ENCODE results near the gene GPLD1. TPM values are rescaled to one million over a fixed set of nuclear protein-coding genes. Genes with fewer than 3 reads are reported as not detected.
"Not testable (repeated sequence)": the region's sequence is repeated elsewhere in the genome, so short reads cannot be mapped to it uniquely, and the experiment has no call there.

The GPLD1 gene
- total RNA-seq, 3 donors from 2014 or later: 0.38 to 0.87 (median 0.45) TPM

DNA sequence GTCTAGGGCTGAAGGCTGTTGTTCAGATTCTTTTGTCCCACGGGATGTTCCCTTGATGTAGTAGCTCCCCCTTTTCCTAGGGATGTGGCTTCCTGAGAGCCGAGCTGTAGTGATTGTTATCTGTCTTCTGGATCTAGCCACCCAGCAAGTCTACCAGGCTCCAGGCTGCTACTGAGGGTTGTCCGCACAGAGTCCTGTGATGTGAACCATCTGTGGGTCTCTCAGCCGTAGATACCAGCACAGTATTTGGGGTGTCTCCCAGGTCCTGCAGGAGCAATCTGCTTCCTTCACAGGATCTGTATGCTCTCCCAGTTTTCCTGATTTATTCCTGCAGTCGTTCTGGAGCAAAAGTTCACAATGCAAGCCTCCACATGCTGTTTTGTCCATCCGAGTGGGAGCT lies 22.6 kb upstream of the GPLD1 start:
- not testable (repeated sequence) for H3K4me3 Mint-ChIP-seq; H3K27me3 Mint-ChIP-seq (ENCODE audit: low read depth); ATAC-seq; H3K4me1 Mint-ChIP-seq (ENCODE audit: low read depth); H3K9me3 Mint-ChIP-seq; DNase-seq
- H3K36me3 Mint-ChIP-seq (ENCODE audit: insufficient read depth): peaks cover 49% of the 10 kb centered on the region

DNA sequence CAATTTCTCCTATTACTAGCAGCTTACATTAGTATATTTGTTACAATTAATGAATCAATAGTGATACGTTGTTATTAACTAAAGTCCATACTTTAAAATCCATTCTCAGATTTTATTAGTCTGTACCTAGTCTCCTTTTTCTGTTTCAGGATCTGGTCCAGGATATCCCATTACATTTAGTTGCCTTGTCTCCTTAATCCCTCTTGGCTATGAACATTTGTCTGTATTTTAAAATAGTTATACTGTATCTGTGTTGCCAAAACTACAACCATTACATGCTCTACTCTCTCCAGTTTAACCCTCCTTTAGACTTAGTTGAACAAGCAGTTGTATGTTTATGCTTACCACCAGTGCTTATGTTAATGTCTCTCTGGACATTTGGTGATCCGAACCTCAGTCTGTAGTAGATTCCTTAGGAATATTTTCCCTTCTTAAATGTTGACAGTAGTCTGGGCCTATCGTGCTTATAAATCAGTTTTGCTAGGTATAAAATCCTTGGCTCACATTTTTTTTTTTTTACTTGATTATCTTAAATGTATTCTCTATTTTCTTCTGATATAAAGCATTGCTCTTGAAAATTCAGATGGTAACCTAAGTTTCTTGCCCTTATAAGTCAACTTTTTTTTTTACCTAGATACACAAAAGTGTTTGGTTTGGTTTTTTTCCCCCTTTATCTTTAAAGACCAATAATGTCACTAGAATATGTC lies 17.6 kb upstream of the GPLD1 start:
- H3K9me3 Mint-ChIP-seq: no peaks in the 10 kb centered on the region
- no peak for ATAC-seq
- H3K27me3 Mint-ChIP-seq (ENCODE audit: low read depth): no peaks in the 10 kb centered on the region
- H3K36me3 Mint-ChIP-seq (ENCODE audit: insufficient read depth): peaks cover 57% of the 10 kb centered on the region
- H3K4me1 Mint-ChIP-seq (ENCODE audit: low read depth): no peaks in the 10 kb centered on the region
- no peak overlapping the region for H3K4me3 Mint-ChIP-seq
- no peak for DNase-seq

- Mint-ChIP-seq H3K4me3 (no peak overlapping the region), H3K27me3 (ENCODE audit: low read depth) (no peaks in the 10 kb centered on the region), H3K4me1 (ENCODE audit: low read depth) (no peaks in the 10 kb centered on the region), H3K9me3 (no peaks in the 10 kb centered on the region), H3K36me3 (ENCODE audit: insufficient read depth) (peaks cover 46% of the 10 kb centered on the region)
- DNase-seq (no peak), ATAC-seq (no peak)
Measured at GRCh38 chr6:24504649-24505586, 15.5 kb upstream of the GPLD1 start.

DNA sequence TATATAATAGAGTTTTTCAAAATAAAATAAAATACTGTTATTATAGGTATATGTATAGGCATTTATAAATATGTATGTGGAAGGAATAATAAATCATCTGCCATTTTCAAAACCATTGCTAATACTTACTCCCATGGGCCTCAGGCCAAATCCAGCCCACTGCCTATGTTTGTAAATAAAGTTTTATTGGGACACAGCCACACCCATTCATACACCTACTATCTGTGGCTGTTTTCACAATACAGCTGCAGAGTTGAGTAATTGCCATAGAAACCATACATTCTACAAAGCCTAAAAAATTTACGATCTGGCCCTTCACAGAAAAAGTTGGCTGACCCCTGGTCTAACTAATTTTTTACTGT lies 14.9 kb upstream of the GPLD1 start:
- no peaks in the 10 kb centered on the region for H3K27me3 Mint-ChIP-seq (ENCODE audit: low read depth)
- DNase-seq (no peak), ATAC-seq (no peak)
- H3K36me3 Mint-ChIP-seq (ENCODE audit: insufficient read depth): peaks cover 40% of the 10 kb centered on the region
- H3K4me1 Mint-ChIP-seq (ENCODE audit: low read depth): no peaks in the 10 kb centered on the region
- H3K4me3 Mint-ChIP-seq: no peak overlapping the region
- H3K9me3 Mint-ChIP-seq: no peaks in the 10 kb centered on the region

DNA sequence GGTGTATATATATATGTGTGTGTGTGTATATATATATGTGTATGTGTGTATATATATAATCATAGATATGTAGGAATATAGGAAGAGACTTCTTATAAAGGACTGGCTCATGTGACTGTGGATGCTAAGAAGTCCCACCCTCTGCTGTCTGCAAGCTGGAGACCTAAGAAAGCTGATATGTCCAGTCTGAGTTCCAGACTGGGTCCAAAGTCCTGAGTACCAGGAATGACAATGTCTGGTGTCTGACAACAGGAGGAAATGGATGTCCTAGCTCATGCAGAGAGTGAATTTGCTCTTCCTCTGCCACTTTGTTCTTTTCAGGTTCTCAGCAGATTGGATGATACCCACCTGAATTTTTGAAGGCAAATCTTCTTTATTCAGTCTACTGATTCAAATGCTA lies 12.5 kb upstream of the GPLD1 start:
- peaks cover 3% of the 10 kb centered on the region for H3K9me3 Mint-ChIP-seq
- ATAC-seq: no peak
- H3K36me3 Mint-ChIP-seq (ENCODE audit: insufficient read depth): peaks cover 26% of the 10 kb centered on the region
- DNase-seq: no peak
- H3K4me1 Mint-ChIP-seq (ENCODE audit: low read depth): peaks cover 1% of the 10 kb centered on the region
- no peaks in the 10 kb centered on the region for H3K27me3 Mint-ChIP-seq (ENCODE audit: low read depth)
- H3K4me3 Mint-ChIP-seq: no peak overlapping the region

DNA sequence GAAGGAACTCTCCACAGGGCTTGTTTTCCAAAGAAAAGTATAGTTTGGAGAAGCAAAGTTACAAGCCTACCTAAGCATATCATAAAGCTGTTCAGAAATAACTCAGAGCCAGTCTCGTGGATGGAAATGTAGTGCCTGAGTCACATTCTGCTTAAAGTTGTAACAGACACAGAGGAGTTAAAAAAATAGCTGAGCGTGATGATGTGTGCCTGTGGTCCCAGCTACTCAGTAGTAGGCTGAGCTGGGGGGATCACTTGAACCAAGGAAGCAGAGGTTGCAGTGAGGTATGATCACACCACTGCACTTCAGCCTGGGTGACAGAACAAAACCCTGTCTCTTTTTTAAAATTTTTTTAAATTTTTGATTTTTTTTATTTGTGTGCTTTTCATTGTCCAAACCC lies 12.0 kb upstream of the GPLD1 start:
- peaks cover 7% of the 10 kb centered on the region for H3K9me3 Mint-ChIP-seq
- no peaks in the 10 kb centered on the region for H3K27me3 Mint-ChIP-seq (ENCODE audit: low read depth)
- DNase-seq: no peak
- H3K4me1 Mint-ChIP-seq (ENCODE audit: low read depth): peaks cover 1% of the 10 kb centered on the region
- no peak for ATAC-seq
- H3K36me3 Mint-ChIP-seq (ENCODE audit: insufficient read depth): peaks cover 30% of the 10 kb centered on the region
- H3K4me3 Mint-ChIP-seq: no peak overlapping the region

DNA sequence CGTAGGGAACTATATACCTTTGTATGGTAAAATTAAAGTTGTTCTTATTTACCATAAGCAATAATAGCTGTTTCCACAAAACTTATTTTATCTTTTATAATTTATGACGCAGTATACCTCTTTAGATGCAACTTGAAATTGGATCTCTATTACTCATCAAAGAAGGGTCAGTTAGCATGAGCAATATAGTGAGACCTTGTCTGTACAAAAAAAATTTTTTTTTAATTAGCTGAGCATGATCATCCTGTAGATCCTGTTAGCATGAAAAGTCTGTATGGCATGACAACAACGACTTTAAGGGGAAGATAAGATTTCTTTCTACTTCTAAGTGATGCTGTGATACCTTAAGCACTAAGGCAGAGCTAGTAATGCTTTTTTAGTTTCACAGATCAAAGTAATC lies 11.3 kb upstream of the GPLD1 start:
- H3K4me3 Mint-ChIP-seq: no peak overlapping the region
- no peaks in the 10 kb centered on the region for H3K27me3 Mint-ChIP-seq (ENCODE audit: low read depth)
- peaks cover 7% of the 10 kb centered on the region for H3K9me3 Mint-ChIP-seq
- H3K4me1 Mint-ChIP-seq (ENCODE audit: low read depth): peaks cover 2% of the 10 kb centered on the region
- ATAC-seq (no peak), DNase-seq (no peak)
- peaks cover 34% of the 10 kb centered on the region for H3K36me3 Mint-ChIP-seq (ENCODE audit: insufficient read depth)

DNA sequence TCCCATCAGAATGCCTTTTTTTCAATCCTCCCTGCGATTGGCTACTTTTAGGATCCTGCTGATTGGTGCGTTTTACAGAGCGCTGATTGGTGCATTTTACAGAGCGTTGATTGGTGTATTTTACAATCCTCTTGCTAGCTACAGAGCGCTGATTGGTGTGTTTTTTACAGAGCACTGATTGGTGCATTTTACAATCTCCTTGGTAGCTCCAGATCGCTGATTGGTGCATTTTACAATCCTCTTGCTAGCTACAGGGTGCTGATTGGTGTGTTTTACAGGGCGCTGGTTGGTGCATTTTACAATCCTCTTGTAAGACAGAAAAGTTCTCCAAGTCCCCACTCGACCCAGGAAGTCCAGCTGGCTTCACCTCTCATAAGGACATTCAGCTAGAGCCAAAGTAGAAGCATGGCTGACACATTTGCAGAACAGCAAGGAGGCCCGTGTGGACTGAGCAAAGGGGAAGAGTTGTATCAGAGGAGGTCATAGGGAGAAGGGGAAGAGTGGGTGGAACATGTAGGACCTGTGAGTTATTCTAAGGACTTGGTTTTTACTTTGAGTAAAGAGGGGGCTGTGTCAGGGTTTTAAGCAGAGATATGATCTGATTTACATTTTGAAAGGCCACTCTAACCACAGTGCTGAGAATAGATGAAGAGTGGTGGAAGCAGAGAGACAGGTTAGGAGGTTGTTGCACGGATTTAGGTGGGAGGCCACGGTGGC lies 8.0 kb upstream of the GPLD1 start:
- peaks cover 15% of the 10 kb centered on the region for H3K4me1 Mint-ChIP-seq (ENCODE audit: low read depth)
- peaks cover 16% of the 10 kb centered on the region for H3K36me3 Mint-ChIP-seq (ENCODE audit: insufficient read depth)
- H3K9me3 Mint-ChIP-seq: peaks cover 7% of the 10 kb centered on the region
- H3K27me3 Mint-ChIP-seq (ENCODE audit: low read depth): no peaks in the 10 kb centered on the region
- no peak for ATAC-seq
- no peak for DNase-seq
- H3K4me3 Mint-ChIP-seq: no peak overlapping the region

- Mint-ChIP-seq H3K4me1 (ENCODE audit: low read depth) (peaks cover 15% of the 10 kb centered on the region), H3K36me3 (ENCODE audit: insufficient read depth) (peaks cover 14% of the 10 kb centered on the region), H3K9me3 (peaks cover 7% of the 10 kb centered on the region), H3K27me3 (ENCODE audit: low read depth) (no peaks in the 10 kb centered on the region), H3K4me3 (peak within 1 kb of the TSS; percentile 82)
- peak; percentile 77 for DNase-seq
- ATAC-seq: peak; percentile 84 to 88
Measured at GRCh38 chr6:24494821-24495795, 5.7 kb upstream of the GPLD1 start, which contains the start of gene ALDH5A1. Gene ALDH5A1, plus strand, starts transcription at chr6:24494969. Its CDS starts 28 bp downstream, at chr6:24494997.

DNA sequence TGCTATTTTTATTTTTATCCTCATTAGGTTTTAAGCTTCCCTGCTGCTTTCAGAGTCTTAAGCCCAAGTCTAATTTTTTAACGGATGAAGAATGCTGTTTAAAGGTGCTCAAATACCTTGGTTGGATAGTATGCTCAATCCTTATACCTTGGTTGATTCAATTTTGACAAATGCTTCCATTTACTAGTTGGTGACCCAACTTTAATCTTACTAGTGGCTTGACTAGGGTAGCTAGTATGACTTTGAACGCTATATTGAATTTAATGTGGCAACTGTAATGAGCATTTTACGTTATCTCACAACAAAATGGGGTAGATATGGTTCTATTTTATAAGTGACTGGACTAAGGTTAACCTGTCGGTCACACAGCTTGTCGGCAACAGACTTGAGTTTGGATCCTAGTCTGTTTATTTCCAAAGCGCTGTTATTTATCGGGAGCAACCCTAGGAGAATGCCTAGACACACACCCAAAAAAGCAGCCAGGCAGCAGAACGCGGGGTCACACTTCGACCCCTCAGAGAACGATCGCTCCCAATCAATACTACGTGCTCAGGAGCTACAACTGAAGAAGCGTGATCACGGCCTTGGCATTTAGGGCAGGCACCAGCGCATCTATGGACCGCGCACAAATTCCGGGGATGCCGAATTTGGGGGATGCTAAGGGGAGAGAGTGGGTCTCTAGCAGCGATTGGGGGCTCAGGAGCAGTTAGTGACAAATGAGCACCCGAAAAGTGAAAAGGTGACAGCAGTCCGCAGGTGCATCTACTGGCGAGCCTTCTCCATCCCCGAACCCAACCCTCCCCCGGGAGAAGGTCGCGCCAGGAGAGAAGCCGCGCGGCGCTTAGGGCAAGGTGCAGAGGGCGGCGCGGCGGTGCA lies 4.8 kb upstream of the GPLD1 start:
- Mint-ChIP-seq H3K9me3 (peaks cover 7% of the 10 kb centered on the region), H3K4me3 (peak overlapping the region; percentile 82), H3K27me3 (ENCODE audit: low read depth) (no peaks in the 10 kb centered on the region), H3K4me1 (ENCODE audit: low read depth) (peaks cover 15% of the 10 kb centered on the region), H3K36me3 (ENCODE audit: insufficient read depth) (peaks cover 14% of the 10 kb centered on the region)
- DNase-seq: no peak
- peak; percentile 3 to 12 for ATAC-seq

DNA sequence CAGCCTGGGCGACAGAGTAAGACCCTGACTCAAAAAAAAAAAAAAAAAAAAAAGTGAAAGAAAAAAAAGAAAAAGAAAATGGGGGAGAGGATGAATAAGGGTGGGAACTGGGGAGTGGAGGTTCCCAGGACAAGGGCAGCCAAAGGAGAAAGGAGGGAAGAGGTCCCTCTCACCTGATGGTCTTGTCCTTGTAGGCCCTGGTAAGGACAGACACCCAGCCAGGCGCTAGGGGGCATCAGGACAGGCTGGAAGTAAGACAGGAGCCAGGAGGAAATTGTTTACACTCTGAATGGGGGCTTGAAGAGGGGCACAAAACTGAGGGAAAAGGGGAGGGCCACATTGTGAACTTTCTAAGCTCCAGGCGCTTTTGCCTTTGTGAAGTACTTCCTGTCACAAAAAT lies 3.1 kb upstream of the GPLD1 start:
- ATAC-seq: no peak
- H3K4me3 Mint-ChIP-seq: no peak overlapping the region
- peaks cover 15% of the 10 kb centered on the region for H3K4me1 Mint-ChIP-seq (ENCODE audit: low read depth)
- DNase-seq: no peak
- H3K27me3 Mint-ChIP-seq (ENCODE audit: low read depth): no peaks in the 10 kb centered on the region
- peaks cover 7% of the 10 kb centered on the region for H3K9me3 Mint-ChIP-seq
- peaks cover 14% of the 10 kb centered on the region for H3K36me3 Mint-ChIP-seq (ENCODE audit: insufficient read depth)

DNA sequence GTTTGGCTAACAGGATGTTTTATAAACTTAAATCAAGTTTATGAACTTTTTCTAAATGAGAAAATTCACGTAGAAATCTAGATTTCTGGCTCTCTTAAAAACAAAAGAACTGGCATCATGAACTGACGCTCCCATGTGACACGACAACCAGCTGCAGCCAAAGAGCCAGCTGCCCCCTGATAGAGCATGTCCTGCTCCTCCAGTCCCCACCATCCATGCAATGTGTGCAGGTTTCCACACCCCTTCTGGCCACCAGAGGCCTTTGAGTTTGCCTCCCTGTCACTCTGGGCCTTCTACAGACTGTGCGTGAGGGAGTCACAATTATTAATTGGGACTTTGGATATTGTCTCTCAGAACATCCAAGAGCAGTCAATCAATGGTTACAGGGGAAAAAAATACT lies 1.6 kb upstream of the GPLD1 start:
- no peak overlapping the region for H3K4me3 Mint-ChIP-seq
- no peak for ATAC-seq
- H3K27me3 Mint-ChIP-seq (ENCODE audit: low read depth): peaks cover under 1% of the 10 kb centered on the region
- H3K9me3 Mint-ChIP-seq: no peaks in the 10 kb centered on the region
- peaks cover 14% of the 10 kb centered on the region for H3K4me1 Mint-ChIP-seq (ENCODE audit: low read depth)
- DNase-seq: no peak
- no peaks in the 10 kb centered on the region for H3K36me3 Mint-ChIP-seq (ENCODE audit: insufficient read depth)

DNA sequence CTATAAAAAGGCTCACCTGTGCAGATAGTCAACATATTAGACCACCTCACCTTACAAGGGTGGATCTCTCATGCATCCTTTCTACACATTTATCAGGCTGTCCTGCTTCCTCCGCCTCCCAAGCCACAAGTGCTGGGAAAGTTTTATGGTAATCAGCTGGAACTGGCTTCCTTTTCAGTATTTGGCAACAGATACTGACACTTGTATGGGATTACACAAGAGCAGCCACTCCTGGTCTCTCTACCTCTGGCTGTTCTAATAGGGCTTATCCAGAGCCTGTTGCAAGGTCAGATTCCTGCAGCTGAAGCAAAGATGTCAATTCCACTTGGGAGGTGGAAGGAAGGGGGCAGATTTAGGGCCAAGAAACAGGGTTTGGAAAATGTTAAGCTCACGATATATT lies 503 bp upstream of the GPLD1 start:
- ATAC-seq (no peak), DNase-seq (no peak)
- peaks cover 12% of the 10 kb centered on the region for H3K4me1 Mint-ChIP-seq (ENCODE audit: low read depth)
- no peaks in the 10 kb centered on the region for H3K36me3 Mint-ChIP-seq (ENCODE audit: insufficient read depth)
- peaks cover 2% of the 10 kb centered on the region for H3K27me3 Mint-ChIP-seq (ENCODE audit: low read depth)
- H3K4me3 Mint-ChIP-seq: no peak overlapping the region
- H3K9me3 Mint-ChIP-seq: no peaks in the 10 kb centered on the region
